ENCODE results near the gene TMEM151A.

DNA sequence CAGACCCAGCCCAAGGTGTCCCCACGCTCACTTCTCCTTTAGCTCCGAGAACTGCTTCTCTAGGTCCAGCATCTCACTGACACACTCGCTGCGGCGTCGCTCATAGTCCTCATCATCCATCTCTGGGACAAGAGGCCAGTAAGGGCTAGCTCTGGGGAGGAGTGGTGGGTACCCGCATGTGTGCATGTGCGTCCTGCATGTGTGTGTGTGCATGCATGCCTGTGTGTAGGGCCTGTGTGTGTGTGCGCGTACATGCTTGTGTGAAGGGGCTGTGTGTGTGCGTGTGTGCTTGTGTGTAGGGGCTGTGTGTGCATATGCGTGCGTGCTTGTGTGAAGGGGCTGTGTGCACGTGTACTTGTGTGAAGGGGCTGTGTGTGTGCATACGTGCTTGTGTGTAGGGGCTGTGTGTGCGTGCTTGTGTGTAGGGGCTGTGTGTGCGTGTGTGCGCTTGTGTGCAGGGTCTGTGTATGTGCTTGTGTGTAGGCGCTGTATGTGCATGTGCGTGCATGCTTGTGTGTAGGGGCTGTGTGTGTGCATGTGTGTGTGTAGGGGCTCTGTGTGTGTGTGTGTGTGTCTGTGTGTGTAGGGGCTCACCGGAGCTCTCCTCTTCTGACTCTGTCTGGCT is 49.9 kb downstream of the TMEM151A start:
- TF ChIP-seq, protein P1, sequence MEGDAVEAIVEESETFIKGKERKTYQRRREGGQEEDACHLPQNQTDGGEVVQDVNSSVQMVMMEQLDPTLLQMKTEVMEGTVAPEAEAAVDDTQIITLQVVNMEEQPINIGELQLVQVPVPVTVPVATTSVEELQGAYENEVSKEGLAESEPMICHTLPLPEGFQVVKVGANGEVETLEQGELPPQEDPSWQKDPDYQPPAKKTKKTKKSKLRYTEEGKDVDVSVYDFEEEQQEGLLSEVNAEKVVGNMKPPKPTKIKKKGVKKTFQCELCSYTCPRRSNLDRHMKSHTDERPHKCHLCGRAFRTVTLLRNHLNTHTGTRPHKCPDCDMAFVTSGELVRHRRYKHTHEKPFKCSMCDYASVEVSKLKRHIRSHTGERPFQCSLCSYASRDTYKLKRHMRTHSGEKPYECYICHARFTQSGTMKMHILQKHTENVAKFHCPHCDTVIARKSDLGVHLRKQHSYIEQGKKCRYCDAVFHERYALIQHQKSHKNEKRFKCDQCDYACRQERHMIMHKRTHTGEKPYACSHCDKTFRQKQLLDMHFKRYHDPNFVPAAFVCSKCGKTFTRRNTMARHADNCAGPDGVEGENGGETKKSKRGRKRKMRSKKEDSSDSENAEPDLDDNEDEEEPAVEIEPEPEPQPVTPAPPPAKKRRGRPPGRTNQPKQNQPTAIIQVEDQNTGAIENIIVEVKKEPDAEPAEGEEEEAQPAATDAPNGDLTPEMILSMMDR (IDR thresholded peaks at IDR 0.05 in 4 of 5, conservative IDR thresholded peaks at IDR 0.05 in 1 of 5): no peak
- no peak for TF ChIP-seq POLR2A (IDR thresholded peaks at IDR 0.05)

Data from gastrocnemius medialis (tissue), 4 donors.